HEK293 (cell line): ENCODE data around the gene FLNC.

Experiments used
- CTCF ChIA-PET: fragments of 350-600 bp; formaldehyde crosslinking; extraction: SDS; loops from one replicate; lab custom pipeline; 2021; ENCODE audit warnings: antibody characterized with exemption; lab: Yijun Ruan, JAX
- POLR2A ChIA-PET: fragments of 300-600 bp; formaldehyde crosslinking; extraction: SDS; loops from one replicate; lab custom pipeline; 2020; ENCODE audit warnings: antibody characterized with exemption, inconsistent platforms; lab: Yijun Ruan, JAX
- H3K27ac ChIP-seq: fragments of 200-500 bp; sonication (Bioruptor generic); 2 replicates; pipeline ENCODE4 v1.5.1; 2014; ENCODE audit warnings: low read depth, low read length, control low read depth, inconsistent platforms; ENCODE audit errors: extremely low read depth
- H3K36me3 ChIP-seq, 2 experiments: fragments of 200-500 bp in 1 of 2; sonication (Bioruptor generic) in 1 of 2; 1 replicate in 1 of 2; 2 replicates in 1 of 2; pipeline ENCODE4 v1.5.1; 2014 to 2017; ENCODE audit warnings: inconsistent platforms in 2 of 2, low read length in 2 of 2; ENCODE audit not compliant: control insufficient read depth in 2 of 2, insufficient read depth in 1 of 2
- H3K4me1 ChIP-seq: fragments of 200-500 bp; sonication (Bioruptor generic); 2 replicates; pipeline ENCODE4 v1.5.1; 2014; ENCODE audit warnings: mild to moderate bottlenecking, low read length, inconsistent platforms; ENCODE audit not compliant: control insufficient read depth, insufficient read depth
- H3K4me3 ChIP-seq: 2 replicates; pipeline ENCODE4 v1.5.1; 2011; ENCODE audit warnings: low read depth, mild to moderate bottlenecking, control low read depth, low read length, moderate library complexity
- H3K9me3 ChIP-seq: fragments of 200-500 bp; sonication (Bioruptor generic); 2 replicates; pipeline ENCODE4 v1.5.1; 2014; ENCODE audit warnings: low read depth, low read length, inconsistent platforms; ENCODE audit not compliant: control insufficient read depth, insufficient read depth
- FEZF1 ChIP-seq: fragments of 450-650 bp; formaldehyde crosslinking; IDR thresholded peaks from 2 replicates; pipeline ENCODE4 v1.5.1; 2016; ENCODE audit warnings: missing biosample characterization, missing genetic modification characterization
- PRDM1 ChIP-seq: fragments of 450-650 bp; formaldehyde crosslinking; IDR thresholded peaks from 2 replicates; pipeline ENCODE4; 2016; ENCODE audit warnings: missing biosample characterization, missing genetic modification characterization
- PRDM10 ChIP-seq: fragments of 450-650 bp; formaldehyde crosslinking; IDR thresholded peaks from 2 replicates; pipeline ENCODE4 v1.5.1; 2016; ENCODE audit warnings: missing biosample characterization, missing genetic modification characterization
- REPIN1 ChIP-seq: fragments of 450-650 bp; formaldehyde crosslinking; IDR thresholded peaks from 2 replicates; pipeline ENCODE4 v1.5.1; 2017; ENCODE audit warnings: missing biosample characterization, missing genetic modification characterization, low read depth
- TSHZ1 ChIP-seq: fragments of 450-650 bp; formaldehyde crosslinking; IDR thresholded peaks from 2 replicates; pipeline ENCODE4 v1.5.1; 2016; ENCODE audit warnings: missing biosample characterization, missing genetic modification characterization, borderline replicate concordance
- ZBTB7A ChIP-seq: fragments of 450-650 bp; formaldehyde crosslinking; IDR thresholded peaks from 2 replicates; pipeline ENCODE4 v1.5.1; 2016; ENCODE audit warnings: low read depth, missing biosample characterization, missing genetic modification characterization
- ZFHX2 ChIP-seq: fragments of 450-650 bp; formaldehyde crosslinking; conservative IDR thresholded peaks from 2 replicates; pipeline ENCODE4 v1.5.1; 2016; ENCODE audit warnings: missing biosample characterization, missing genetic modification characterization
- ZNF221 ChIP-seq: fragments of 450-650 bp; formaldehyde crosslinking; IDR thresholded peaks from 2 replicates; pipeline ENCODE4 v1.5.1; 2017; ENCODE audit warnings: missing biosample characterization, missing genetic modification characterization, borderline replicate concordance
- ZNF266 ChIP-seq: fragments of 450-650 bp; formaldehyde crosslinking; IDR thresholded peaks from 2 replicates; pipeline ENCODE4 v1.5.1; 2016; ENCODE audit warnings: missing biosample characterization, missing genetic modification characterization, low read depth
- ZNF501 ChIP-seq: fragments of 450-650 bp; formaldehyde crosslinking; IDR thresholded peaks from 2 replicates; pipeline ENCODE4 v1.5.1; 2016; ENCODE audit warnings: missing biosample characterization, missing genetic modification characterization
- ZNF510 ChIP-seq: fragments of 450-650 bp; formaldehyde crosslinking; IDR thresholded peaks from 2 replicates; pipeline ENCODE4 v1.5.1; 2018; ENCODE audit warnings: mild to moderate bottlenecking, missing genetic modification characterization, missing biosample characterization; ENCODE audit not compliant: insufficient replicate concordance
- ZNF521 ChIP-seq: fragments of 450-650 bp; formaldehyde crosslinking; IDR thresholded peaks from 2 replicates; pipeline ENCODE4 v1.5.1; 2017; ENCODE audit warnings: missing biosample characterization, mild to moderate bottlenecking, missing genetic modification characterization
- ZNF623 ChIP-seq: fragments of 450-650 bp; formaldehyde crosslinking; IDR thresholded peaks from 2 replicates; pipeline ENCODE4 v1.5.1; 2016; ENCODE audit warnings: missing biosample characterization, missing genetic modification characterization
- ZNF692 ChIP-seq: fragments of 450-650 bp; formaldehyde crosslinking; IDR thresholded peaks from 2 replicates; pipeline ENCODE4 v1.5.1; 2016; ENCODE audit warnings: missing biosample characterization, missing genetic modification characterization
- ZNF747 ChIP-seq: fragments of 450-650 bp; formaldehyde crosslinking; IDR thresholded peaks from 2 replicates; pipeline ENCODE4 v1.5.1; 2016; ENCODE audit warnings: missing biosample characterization, missing genetic modification characterization
- ZNF76 ChIP-seq: fragments of 450-650 bp; formaldehyde crosslinking; IDR thresholded peaks from 2 replicates; pipeline ENCODE4; 2016; ENCODE audit warnings: low read depth, missing biosample characterization, missing genetic modification characterization, borderline replicate concordance
- TF ChIP-seq, protein P1 (sequence below): fragments of 450-650 bp; formaldehyde crosslinking; IDR thresholded peaks from 2 replicates; pipeline ENCODE4 v1.5.1; 2017; ENCODE audit warnings: missing biosample characterization, missing genetic modification characterization

The FLNC gene

GRCh38 chr7:128815289-128815942, 14.8 kb upstream of the FLNC start:
- TF ChIP-seq PRDM1 (tag by site-specific recombination) = 0 out of 2 replicates have a peak, but pooled peaks have one; percentile 0
- TF ChIP-seq, protein P1, sequence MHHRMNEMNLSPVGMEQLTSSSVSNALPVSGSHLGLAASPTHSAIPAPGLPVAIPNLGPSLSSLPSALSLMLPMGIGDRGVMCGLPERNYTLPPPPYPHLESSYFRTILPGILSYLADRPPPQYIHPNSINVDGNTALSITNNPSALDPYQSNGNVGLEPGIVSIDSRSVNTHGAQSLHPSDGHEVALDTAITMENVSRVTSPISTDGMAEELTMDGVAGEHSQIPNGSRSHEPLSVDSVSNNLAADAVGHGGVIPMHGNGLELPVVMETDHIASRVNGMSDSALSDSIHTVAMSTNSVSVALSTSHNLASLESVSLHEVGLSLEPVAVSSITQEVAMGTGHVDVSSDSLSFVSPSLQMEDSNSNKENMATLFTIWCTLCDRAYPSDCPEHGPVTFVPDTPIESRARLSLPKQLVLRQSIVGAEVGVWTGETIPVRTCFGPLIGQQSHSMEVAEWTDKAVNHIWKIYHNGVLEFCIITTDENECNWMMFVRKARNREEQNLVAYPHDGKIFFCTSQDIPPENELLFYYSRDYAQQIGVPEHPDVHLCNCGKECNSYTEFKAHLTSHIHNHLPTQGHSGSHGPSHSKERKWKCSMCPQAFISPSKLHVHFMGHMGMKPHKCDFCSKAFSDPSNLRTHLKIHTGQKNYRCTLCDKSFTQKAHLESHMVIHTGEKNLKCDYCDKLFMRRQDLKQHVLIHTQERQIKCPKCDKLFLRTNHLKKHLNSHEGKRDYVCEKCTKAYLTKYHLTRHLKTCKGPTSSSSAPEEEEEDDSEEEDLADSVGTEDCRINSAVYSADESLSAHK = no peak
- TF ChIP-seq, all 188 proteins: peak for 1
- H3K4me1 ChIP-seq = no peaks in the 10 kb centered on the region
- no peaks in the 10 kb centered on the region for H3K9me3 ChIP-seq
- H3K4me3 ChIP-seq = no peak overlapping the region
- CTCF ChIA-PET = no interaction called here
- no peak overlapping the region for H3K27ac ChIP-seq
- POLR2A ChIA-PET = no interaction called here
- peaks cover 0 to 10% of the 10 kb centered on the region in 2 experiments; a peak in 1 of 3 replicates for H3K36me3 ChIP-seq

GRCh38 chr7:128818694-128819093, 11.5 kb upstream of the FLNC start:
- ChIA-PET POLR2A (no interaction called here), CTCF (interaction anchor here (0.6 to 1.5 kb wide), 4 partner anchors 12 to 65 kb away, joined by 3 to 4 read pairs (median 4); no protein-coding TSS in a partner anchor)

GRCh38 chr7:128821724-128822123, 8.5 kb upstream of the FLNC start:
- CTCF ChIA-PET = no interaction called here
- no peaks in the 10 kb centered on the region for H3K36me3 ChIP-seq
- POLR2A ChIA-PET = no interaction called here
- H3K27ac ChIP-seq = no peak overlapping the region
- no peak overlapping the region for H3K4me3 ChIP-seq
- no peaks in the 10 kb centered on the region for H3K9me3 ChIP-seq
- no peaks in the 10 kb centered on the region for H3K4me1 ChIP-seq
- no peak for TF ChIP-seq PRDM10 (tag by site-specific recombination)
- no peak for TF ChIP-seq ZBTB7A (tag by site-specific recombination)
- TF ChIP-seq ZNF221 (tag by site-specific recombination) = no peak
- no peak for TF ChIP-seq REPIN1 (tag by site-specific recombination)
- no peak for TF ChIP-seq ZFHX2 (tag by site-specific recombination)
- TF ChIP-seq ZNF521 (tag by site-specific recombination) = no peak

More at GRCh38 chr7:128818694-128819093, 11.5 kb upstream of the FLNC start:
- no peak overlapping the region for H3K27ac ChIP-seq
- H3K4me3 ChIP-seq = no peak overlapping the region
- H3K4me1 ChIP-seq = no peaks in the 10 kb centered on the region
- no peaks in the 10 kb centered on the region for H3K9me3 ChIP-seq
- no peaks in the 10 kb centered on the region for H3K36me3 ChIP-seq
- TF ChIP-seq TSHZ1 = no peak
- no peak for TF ChIP-seq ZNF501 (tag by site-specific recombination)
- no peak for TF ChIP-seq ZNF747 (tag by site-specific recombination)
- TF ChIP-seq ZNF76 (tag by site-specific recombination) = no peak
- TF ChIP-seq FEZF1 (tag by site-specific recombination) = no peak
- TF ChIP-seq ZNF510 (tag by site-specific recombination) = no peak
- TF ChIP-seq ZNF266 (tag by site-specific recombination) = no peak
- no peak for TF ChIP-seq ZNF692 (tag by site-specific recombination)
- no peak for TF ChIP-seq ZNF623 (tag by site-specific recombination)
- TF ChIP-seq, all 188 proteins: peak for 0
